ENCODE data around the gene BPNT1. TPM values are rescaled to one million over a fixed set of nuclear protein-coding genes. Genes with fewer than 3 reads are reported as not detected.

BPNT1 gene, protein sequence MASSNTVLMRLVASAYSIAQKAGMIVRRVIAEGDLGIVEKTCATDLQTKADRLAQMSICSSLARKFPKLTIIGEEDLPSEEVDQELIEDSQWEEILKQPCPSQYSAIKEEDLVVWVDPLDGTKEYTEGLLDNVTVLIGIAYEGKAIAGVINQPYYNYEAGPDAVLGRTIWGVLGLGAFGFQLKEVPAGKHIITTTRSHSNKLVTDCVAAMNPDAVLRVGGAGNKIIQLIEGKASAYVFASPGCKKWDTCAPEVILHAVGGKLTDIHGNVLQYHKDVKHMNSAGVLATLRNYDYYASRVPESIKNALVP
- polyA plus RNA-seq (38.4 and 47.2 TPM in 2 replicates), polyA minus RNA-seq (36.8 and 38.5 TPM in 2 replicates)

DNA sequence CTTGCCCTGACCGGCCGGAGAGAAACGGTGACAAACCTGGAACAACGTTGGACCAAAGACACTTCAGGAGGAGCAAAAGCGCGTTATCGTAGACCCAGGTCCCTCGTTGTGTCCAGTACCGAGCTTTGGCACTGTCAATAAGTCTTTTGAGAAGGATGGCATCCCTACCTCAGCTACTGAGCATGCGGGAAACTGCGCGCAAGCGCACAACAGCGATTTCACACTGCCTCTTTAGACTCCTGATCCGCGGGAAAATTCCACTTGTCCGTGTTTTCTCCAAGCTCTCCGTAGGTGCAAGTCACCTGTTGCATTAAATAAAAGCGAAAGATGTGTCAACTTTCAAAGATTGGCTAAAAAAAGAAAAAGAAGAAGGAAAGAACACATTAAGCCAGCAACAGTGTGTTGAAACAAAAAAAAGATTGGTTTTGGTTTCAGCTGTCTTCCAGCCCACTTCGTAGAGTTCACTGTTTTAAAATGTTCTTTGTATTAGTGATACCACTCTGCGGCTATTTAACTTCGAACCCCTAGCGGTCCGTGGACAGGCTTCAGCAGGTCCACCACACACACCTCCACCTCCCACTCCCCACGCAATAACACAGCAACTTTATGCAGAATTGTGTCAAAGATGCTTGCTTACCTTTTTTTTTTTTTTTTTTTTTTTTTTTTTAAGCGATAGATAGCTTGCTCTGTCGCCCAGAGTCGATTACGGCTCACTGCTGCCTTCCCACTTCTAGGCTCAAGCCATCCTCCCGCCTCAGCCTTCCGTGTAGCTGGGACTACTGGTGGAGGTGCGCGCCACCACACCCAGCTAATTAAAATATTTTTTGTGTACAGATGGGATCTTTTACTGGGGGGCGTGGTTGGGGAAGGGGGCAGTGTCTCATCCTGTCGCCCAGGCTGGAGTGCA, at the start of gene BPNT1:
BPNT1 (minus strand) TSS at position 139 of the 907 bp plus-strand sequence. CDS start 9,942 bp downstream, outside the sequence.
- Histone ChIP-seq H3K9ac (ENCODE audit: low read length) (peak within 1 kb of the TSS; percentile 67), H3K9me3 (ENCODE audit: low read length) (no peaks in the 10 kb centered on the region), H3K79me2 (replicated peaks; ENCODE audit: insufficient read depth, low read length) (peaks cover 12% of the 10 kb centered on the region), H3F3A (ENCODE audit: insufficient read depth, low read length, poor library complexity, severe bottlenecking) (no peaks in the 10 kb centered on the region), H3K9me2 (ENCODE audit: insufficient read depth, low read length) (no peaks in the 10 kb centered on the region), H4K20me1 (ENCODE audit: insufficient read depth) (no peaks in the 10 kb centered on the region), H3K4me3 (ENCODE audit: low read length) (peak within 1 kb of the TSS; percentile 77), H2AFZ (ENCODE audit: low read depth, low read length) (peak within 1 kb of the TSS; percentile 89), H3K4me2 (ENCODE audit: low read length) (peak within 1 kb of the TSS; percentile 43), H3K36me3 (ENCODE audit: insufficient read depth, low read length) (no peaks in the 10 kb centered on the region), H3K27ac (ENCODE audit: low read length) (peak within 1 kb of the TSS; percentile 32), H3K27me3 (ENCODE audit: insufficient read depth, low read depth, low read length) (no peaks in the 10 kb centered on the region)
- no peak for TF ChIP-seq RAD21 (conservative IDR thresholded peaks at IDR 0.05)
- peak; percentile 65 for TF ChIP-seq POLR2AphosphoS5 (IDR thresholded peaks at IDR 0.05)
- peak; percentile 67 for TF ChIP-seq MXI1 (conservative IDR thresholded peaks at IDR 0.05; ENCODE audit: poor library complexity, severe bottlenecking)
- TF ChIP-seq EP300 (conservative IDR thresholded peaks at IDR 0.05; ENCODE audit: poor library complexity, severe bottlenecking) = peak; percentile 27

DNA sequence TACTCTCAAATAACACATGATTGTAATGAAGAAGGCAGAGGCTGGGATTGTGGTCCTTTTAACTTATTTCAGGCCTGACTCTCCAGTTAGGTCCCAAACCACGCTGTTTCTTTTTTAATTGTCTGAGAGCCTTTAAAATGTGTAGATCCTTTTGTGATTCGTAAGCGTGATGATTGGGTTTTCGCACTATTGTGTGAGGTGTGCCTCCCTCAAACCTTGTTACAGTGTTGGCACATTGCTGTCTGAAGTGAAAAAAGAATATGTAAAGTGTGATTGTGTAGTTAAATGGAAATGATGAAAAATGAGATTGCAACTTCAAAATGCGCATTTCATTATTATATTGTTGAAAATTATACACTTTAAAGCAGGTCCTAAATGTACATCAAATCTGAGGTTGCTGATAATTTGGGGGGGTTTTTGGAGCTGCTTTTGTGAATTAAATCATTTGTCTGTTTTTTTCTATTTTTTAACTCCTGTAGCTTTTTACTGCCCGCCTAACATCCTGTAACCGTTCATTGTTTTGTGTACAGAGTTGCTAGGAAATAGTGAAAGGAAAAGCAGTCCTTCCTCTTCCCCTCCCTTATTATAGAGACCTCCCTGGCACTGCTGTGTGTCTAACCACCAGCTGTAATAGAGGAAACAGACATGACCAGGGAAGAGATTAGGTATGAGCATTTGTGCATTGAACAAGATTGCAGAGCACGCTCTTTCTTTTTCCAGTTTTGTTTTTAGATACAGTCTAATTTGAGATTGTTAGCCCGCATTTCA, 47.6 kb upstream of the BPNT1 start:
- Histone ChIP-seq H3K36me3 (ENCODE audit: insufficient read depth, low read length) (peaks cover 23% of the 10 kb centered on the region), H3K27me3 (ENCODE audit: insufficient read depth, low read depth, low read length) (no peaks in the 10 kb centered on the region), H2AFZ (ENCODE audit: low read depth, low read length) (no peak overlapping the region), H3K4me3 (ENCODE audit: low read length) (no peak overlapping the region), H3K79me2 (replicated peaks; ENCODE audit: insufficient read depth, low read length) (no peaks in the 10 kb centered on the region), H3F3A (ENCODE audit: insufficient read depth, low read length, poor library complexity, severe bottlenecking) (no peaks in the 10 kb centered on the region), H3K9me2 (ENCODE audit: insufficient read depth, low read length) (no peaks in the 10 kb centered on the region), H4K20me1 (ENCODE audit: insufficient read depth) (no peaks in the 10 kb centered on the region), H3K9me3 (ENCODE audit: low read length) (no peaks in the 10 kb centered on the region), H3K9ac (ENCODE audit: low read length) (no peak overlapping the region), H3K27ac (ENCODE audit: low read length) (no peak overlapping the region), H3K4me2 (ENCODE audit: low read length) (no peak overlapping the region)
- TF ChIP-seq RAD21 (conservative IDR thresholded peaks at IDR 0.05) = no peak
- TF ChIP-seq MXI1 (conservative IDR thresholded peaks at IDR 0.05; ENCODE audit: poor library complexity, severe bottlenecking) = no peak
- no peak for TF ChIP-seq TAF1 (IDR thresholded peaks at IDR 0.05; ENCODE audit: low read depth)
- no peak for TF ChIP-seq SMC3 (conservative IDR thresholded peaks at IDR 0.05; ENCODE audit: poor library complexity)
- TF ChIP-seq POLR2AphosphoS5 (IDR thresholded peaks at IDR 0.05) = no peak
- TF ChIP-seq EP300 (conservative IDR thresholded peaks at IDR 0.05; ENCODE audit: poor library complexity, severe bottlenecking) = no peak

DNA sequence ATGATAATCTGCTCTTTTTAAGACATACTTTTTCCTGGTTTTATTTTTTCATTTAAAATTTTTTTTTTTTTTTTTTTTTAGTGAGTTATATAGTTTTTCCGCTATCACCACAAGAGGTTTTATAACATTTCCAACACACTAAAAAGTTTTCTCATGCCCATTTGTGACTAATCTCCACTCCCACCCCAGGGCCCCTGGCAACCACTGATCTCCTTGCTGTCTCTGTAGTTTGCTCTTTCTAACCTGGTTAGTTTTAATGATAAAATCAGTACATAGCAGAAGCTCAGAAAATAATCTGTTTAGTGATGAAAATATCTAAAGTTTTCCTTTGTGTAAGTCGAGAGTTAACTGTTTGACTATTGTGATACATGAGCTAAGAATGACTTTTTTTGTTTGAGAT, 46.2 kb upstream of the BPNT1 start:
- Histone ChIP-seq H3K27ac (ENCODE audit: low read length) (no peak overlapping the region), H3K27me3 (ENCODE audit: insufficient read depth, low read depth, low read length) (no peaks in the 10 kb centered on the region), H3K9ac (ENCODE audit: low read length) (no peak overlapping the region), H3K4me2 (ENCODE audit: low read length) (no peak overlapping the region), H2AFZ (ENCODE audit: low read depth, low read length) (no peak overlapping the region), H3K9me2 (ENCODE audit: insufficient read depth, low read length) (no peaks in the 10 kb centered on the region), H3F3A (ENCODE audit: insufficient read depth, low read length, poor library complexity, severe bottlenecking) (no peaks in the 10 kb centered on the region), H4K20me1 (ENCODE audit: insufficient read depth) (no peaks in the 10 kb centered on the region), H3K9me3 (ENCODE audit: low read length) (no peaks in the 10 kb centered on the region), H3K4me3 (ENCODE audit: low read length) (no peak overlapping the region), H3K36me3 (ENCODE audit: insufficient read depth, low read length) (peaks cover 11% of the 10 kb centered on the region), H3K79me2 (replicated peaks; ENCODE audit: insufficient read depth, low read length) (no peaks in the 10 kb centered on the region)
- TF ChIP-seq RAD21 (conservative IDR thresholded peaks at IDR 0.05) = no peak
- TF ChIP-seq, protein P1, sequence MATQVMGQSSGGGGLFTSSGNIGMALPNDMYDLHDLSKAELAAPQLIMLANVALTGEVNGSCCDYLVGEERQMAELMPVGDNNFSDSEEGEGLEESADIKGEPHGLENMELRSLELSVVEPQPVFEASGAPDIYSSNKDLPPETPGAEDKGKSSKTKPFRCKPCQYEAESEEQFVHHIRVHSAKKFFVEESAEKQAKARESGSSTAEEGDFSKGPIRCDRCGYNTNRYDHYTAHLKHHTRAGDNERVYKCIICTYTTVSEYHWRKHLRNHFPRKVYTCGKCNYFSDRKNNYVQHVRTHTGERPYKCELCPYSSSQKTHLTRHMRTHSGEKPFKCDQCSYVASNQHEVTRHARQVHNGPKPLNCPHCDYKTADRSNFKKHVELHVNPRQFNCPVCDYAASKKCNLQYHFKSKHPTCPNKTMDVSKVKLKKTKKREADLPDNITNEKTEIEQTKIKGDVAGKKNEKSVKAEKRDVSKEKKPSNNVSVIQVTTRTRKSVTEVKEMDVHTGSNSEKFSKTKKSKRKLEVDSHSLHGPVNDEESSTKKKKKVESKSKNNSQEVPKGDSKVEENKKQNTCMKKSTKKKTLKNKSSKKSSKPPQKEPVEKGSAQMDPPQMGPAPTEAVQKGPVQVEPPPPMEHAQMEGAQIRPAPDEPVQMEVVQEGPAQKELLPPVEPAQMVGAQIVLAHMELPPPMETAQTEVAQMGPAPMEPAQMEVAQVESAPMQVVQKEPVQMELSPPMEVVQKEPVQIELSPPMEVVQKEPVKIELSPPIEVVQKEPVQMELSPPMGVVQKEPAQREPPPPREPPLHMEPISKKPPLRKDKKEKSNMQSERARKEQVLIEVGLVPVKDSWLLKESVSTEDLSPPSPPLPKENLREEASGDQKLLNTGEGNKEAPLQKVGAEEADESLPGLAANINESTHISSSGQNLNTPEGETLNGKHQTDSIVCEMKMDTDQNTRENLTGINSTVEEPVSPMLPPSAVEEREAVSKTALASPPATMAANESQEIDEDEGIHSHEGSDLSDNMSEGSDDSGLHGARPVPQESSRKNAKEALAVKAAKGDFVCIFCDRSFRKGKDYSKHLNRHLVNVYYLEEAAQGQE (IDR thresholded peaks at IDR 0.05; ENCODE audit: borderline replicate concordance) = no peak
- TF ChIP-seq EZH2 (IDR thresholded peaks at IDR 0.05; ENCODE audit: borderline replicate concordance, insufficient read depth, low read length, poor library complexity, severe bottlenecking) = no peak
- no peak for TF ChIP-seq SMC3 (conservative IDR thresholded peaks at IDR 0.05; ENCODE audit: poor library complexity)
- TF ChIP-seq, protein P2, sequence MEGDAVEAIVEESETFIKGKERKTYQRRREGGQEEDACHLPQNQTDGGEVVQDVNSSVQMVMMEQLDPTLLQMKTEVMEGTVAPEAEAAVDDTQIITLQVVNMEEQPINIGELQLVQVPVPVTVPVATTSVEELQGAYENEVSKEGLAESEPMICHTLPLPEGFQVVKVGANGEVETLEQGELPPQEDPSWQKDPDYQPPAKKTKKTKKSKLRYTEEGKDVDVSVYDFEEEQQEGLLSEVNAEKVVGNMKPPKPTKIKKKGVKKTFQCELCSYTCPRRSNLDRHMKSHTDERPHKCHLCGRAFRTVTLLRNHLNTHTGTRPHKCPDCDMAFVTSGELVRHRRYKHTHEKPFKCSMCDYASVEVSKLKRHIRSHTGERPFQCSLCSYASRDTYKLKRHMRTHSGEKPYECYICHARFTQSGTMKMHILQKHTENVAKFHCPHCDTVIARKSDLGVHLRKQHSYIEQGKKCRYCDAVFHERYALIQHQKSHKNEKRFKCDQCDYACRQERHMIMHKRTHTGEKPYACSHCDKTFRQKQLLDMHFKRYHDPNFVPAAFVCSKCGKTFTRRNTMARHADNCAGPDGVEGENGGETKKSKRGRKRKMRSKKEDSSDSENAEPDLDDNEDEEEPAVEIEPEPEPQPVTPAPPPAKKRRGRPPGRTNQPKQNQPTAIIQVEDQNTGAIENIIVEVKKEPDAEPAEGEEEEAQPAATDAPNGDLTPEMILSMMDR (IDR thresholded peaks at IDR 0.05; ENCODE audit: poor library complexity, severe bottlenecking) = no peak
- TF ChIP-seq TAF1 (IDR thresholded peaks at IDR 0.05; ENCODE audit: low read depth) = no peak
- no peak for TF ChIP-seq POLR2AphosphoS5 (IDR thresholded peaks at IDR 0.05)
- no peak for TF ChIP-seq MXI1 (conservative IDR thresholded peaks at IDR 0.05; ENCODE audit: poor library complexity, severe bottlenecking)
- TF ChIP-seq EP300 (conservative IDR thresholded peaks at IDR 0.05; ENCODE audit: poor library complexity, severe bottlenecking) = no peak

Data from neural cell (in vitro differentiated cells).